ENCODE measurements around the gene LCP2. TPM values are rescaled to one million over a fixed set of nuclear protein-coding genes. Genes with fewer than 3 reads are reported as not detected.

The LCP2 gene
- total and polyA plus RNA-seq, 10 of the 15 experiments (the other 5 are each of a cell fraction or from before 2014, with no cell fraction given) = 8.0 to 50.5 (median 20.6) TPM

DNA sequence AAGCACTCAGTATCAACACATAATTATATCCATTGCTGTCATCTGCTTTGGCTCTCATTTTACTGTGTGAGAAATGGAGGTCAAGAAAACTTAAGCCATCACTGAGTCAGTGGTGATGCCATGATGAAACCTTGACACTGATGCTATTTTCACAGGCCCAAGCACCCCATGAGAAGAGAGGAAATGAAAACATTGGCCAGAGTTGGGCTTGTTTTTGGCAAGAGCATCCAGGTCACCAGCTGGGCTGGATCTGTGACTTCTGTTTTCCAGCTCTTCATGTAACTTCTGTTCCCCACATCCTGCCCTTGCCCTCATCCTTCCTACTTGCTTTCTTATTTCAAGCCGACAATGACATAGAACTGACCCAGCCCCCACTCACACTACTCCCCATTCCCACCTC, 10.0 kb downstream of the LCP2 start:
- ChIA-PET POLR2A (interaction anchor here (0.6 kb wide), 1 partner anchor 9 kb away, joined by 4 read pairs; no protein-coding TSS in a partner anchor), SMC1A (ENCODE audit: uncharacterized antibody, unreplicated experiment) (interaction anchor here (0.9 to 23.0 kb wide), 5 partner anchors 9 to 52 kb away, joined by 3 to 451 read pairs (median 6); partner anchors contain the start of gene LCP2), RAD21 (ENCODE audit: unreplicated experiment) (interaction anchor here (1.8 kb wide), 1 partner anchor 10 kb away, joined by 4 read pairs; the partner anchor contains the start of gene LCP2), CTCF (interaction anchor here (1.1 to 1.6 kb wide), 4 partner anchors 9 to 124 kb away, joined by 3 to 4 read pairs (median 3); no protein-coding TSS in a partner anchor)
- FAIRE-seq (no peak), DNase-seq (ENCODE audit: low read depth, low spot score) (no peak), ATAC-seq (no peak)
- peaks cover 11% of the 10 kb centered on the region for H3K9me3 ChIP-seq (replicated peaks; ENCODE audit: control insufficient read depth, insufficient read depth, low read length)
- in situ Hi-C loops (cut with MboI) (no loop called here), intact Hi-C loops (cut with micrococcal nuclease; ENCODE audit: unreplicated experiment) (no loop called here)
- H3K9ac ChIP-seq (ENCODE audit: control insufficient read depth, insufficient read depth, low read length) = no peak overlapping the region
- H3K36me3 ChIP-seq (ENCODE audit: control insufficient read depth in 2 of 2, insufficient read depth in 2 of 2, low read length in 1 of 2) = peaks cover 11 to 16% of the 10 kb centered on the region in 2 experiments; a peak in 3 of 4 replicates
- TF ChIP-seq HDGF (IDR thresholded peaks at IDR 0.05) (no peak), SIX5 (IDR thresholded peaks at IDR 0.05; ENCODE audit: low read depth, low read length, severe bottlenecking) (no peak), MXI1 (IDR thresholded peaks at IDR 0.05; ENCODE audit: low read depth, low read length) (no peak), SPI1 (IDR thresholded peaks at IDR 0.05; ENCODE audit: borderline replicate concordance, insufficient read depth, low read depth, low read length) (peak; percentile 20; the same call in 1 of the 2 replicates)
- TF ChIP-seq, protein P1, sequence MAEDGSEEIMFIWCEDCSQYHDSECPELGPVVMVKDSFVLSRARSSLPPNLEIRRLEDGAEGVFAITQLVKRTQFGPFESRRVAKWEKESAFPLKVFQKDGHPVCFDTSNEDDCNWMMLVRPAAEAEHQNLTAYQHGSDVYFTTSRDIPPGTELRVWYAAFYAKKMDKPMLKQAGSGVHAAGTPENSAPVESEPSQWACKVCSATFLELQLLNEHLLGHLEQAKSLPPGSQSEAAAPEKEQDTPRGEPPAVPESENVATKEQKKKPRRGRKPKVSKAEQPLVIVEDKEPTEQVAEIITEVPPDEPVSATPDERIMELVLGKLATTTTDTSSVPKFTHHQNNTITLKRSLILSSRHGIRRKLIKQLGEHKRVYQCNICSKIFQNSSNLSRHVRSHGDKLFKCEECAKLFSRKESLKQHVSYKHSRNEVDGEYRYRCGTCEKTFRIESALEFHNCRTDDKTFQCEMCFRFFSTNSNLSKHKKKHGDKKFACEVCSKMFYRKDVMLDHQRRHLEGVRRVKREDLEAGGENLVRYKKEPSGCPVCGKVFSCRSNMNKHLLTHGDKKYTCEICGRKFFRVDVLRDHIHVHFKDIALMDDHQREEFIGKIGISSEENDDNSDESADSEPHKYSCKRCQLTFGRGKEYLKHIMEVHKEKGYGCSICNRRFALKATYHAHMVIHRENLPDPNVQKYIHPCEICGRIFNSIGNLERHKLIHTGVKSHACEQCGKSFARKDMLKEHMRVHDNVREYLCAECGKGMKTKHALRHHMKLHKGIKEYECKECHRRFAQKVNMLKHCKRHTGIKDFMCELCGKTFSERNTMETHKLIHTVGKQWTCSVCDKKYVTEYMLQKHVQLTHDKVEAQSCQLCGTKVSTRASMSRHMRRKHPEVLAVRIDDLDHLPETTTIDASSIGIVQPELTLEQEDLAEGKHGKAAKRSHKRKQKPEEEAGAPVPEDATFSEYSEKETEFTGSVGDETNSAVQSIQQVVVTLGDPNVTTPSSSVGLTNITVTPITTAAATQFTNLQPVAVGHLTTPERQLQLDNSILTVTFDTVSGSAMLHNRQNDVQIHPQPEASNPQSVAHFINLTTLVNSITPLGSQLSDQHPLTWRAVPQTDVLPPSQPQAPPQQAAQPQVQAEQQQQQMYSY (CRISPR knock-in tag; IDR thresholded peaks at IDR 0.05) = no peak
- H3K27ac ChIP-seq (ENCODE audit: control insufficient read depth, insufficient read depth) = no peak overlapping the region
- no peaks in the 10 kb centered on the region for H4K20me1 ChIP-seq (ENCODE audit: control insufficient read depth, insufficient read depth)
- BruUV-seq (replicated peaks) = no TSS peak
- no peak overlapping the region for H3K4me2 ChIP-seq (ENCODE audit: control insufficient read depth, insufficient read depth)
- no peaks in the 10 kb centered on the region for H3K79me2 ChIP-seq (ENCODE audit: control insufficient read depth, insufficient read depth, low read length)
- H3K4me1 ChIP-seq (ENCODE audit: control insufficient read depth, insufficient read depth, low read length) = no peaks in the 10 kb centered on the region
- H3K4me3 ChIP-seq = no peak overlapping the region
- 91% methylated on average over 1 of the region's 1 CpG for WGBS (ENCODE audit: insufficient coverage, insufficient replicate concordance, low lambda C conversion rate, missing lambda C conversion rate)
- H3K27me3 ChIP-seq (replicated peaks in 1 of 2; ENCODE audit: control insufficient read depth in 2 of 2, insufficient read depth in 2 of 2, low read length in 1 of 2) = no peaks in the 10 kb centered on the region
- no peak overlapping the region for H2AFZ ChIP-seq (ENCODE audit: control insufficient read depth, low read depth, low read length)
